Measurements from ENCODE around the gene SLC35E4.

- no peak for TF ChIP-seq CTCF (IDR thresholded peaks at IDR 0.05; ENCODE audit: low read length)
- no peak for TF ChIP-seq EZH2 (IDR thresholded peaks at IDR 0.05; ENCODE audit: borderline replicate concordance, low read length)
Measured at GRCh38 chr22:30600921-30601320, 34.7 kb upstream of the SLC35E4 start.
